ENCODE results near the gene NOP9. TPM values are rescaled to one million over a fixed set of nuclear protein-coding genes. Genes with fewer than 3 reads are reported as not detected.

The NOP9 gene
- total RNA-seq, 1 donor from 2014 or later, result 14.8 TPM

DNA sequence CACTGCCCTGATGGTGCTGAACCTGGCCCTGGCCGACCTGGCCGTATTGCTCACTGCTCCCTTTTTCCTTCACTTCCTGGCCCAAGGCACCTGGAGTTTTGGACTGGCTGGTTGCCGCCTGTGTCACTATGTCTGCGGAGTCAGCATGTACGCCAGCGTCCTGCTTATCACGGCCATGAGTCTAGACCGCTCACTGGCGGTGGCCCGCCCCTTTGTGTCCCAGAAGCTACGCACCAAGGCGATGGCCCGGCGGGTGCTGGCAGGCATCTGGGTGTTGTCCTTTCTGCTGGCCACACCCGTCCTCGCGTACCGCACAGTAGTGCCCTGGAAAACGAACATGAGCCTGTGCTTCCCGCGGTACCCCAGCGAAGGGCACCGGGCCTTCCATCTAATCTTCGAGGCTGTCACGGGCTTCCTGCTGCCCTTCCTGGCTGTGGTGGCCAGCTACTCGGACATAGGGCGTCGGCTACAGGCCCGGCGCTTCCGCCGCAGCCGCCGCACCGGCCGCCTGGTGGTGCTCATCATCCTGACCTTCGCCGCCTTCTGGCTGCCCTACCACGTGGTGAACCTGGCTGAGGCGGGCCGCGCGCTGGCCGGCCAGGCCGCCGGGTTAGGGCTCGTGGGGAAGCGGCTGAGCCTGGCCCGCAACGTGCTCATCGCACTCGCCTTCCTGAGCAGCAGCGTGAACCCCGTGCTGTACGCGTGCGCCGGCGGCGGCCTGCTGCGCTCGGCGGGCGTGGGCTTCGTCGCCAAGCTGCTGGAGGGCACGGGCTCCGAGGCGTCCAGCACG, 16.4 kb downstream of the NOP9 start:
- no peaks in the 10 kb centered on the region for H3K9me3 ChIP-seq (ENCODE audit: low read depth)
- Mint-ChIP-seq H3K27me3 (ENCODE audit: insufficient read depth, low read depth) (peaks cover 5% of the 10 kb centered on the region), H3K27ac (no peak overlapping the region), H3K4me1 (no peaks in the 10 kb centered on the region), H3K9me3 (no peaks in the 10 kb centered on the region), H3K36me3 (no peaks in the 10 kb centered on the region), H3K4me3 (no peak overlapping the region)
- no peak overlapping the region for H3K27ac ChIP-seq
- no peaks in the 10 kb centered on the region for H4K20me1 ChIP-seq (ENCODE audit: low read depth)
- DNase-seq (ENCODE audit: low spot score), result no peak
- no peaks in the 10 kb centered on the region for H3K36me3 ChIP-seq
- H2AFZ ChIP-seq (replicated peaks), result no peak overlapping the region
- TF ChIP-seq EZH2 (IDR thresholded peaks at IDR 0.05), result no peak
- no peaks in the 10 kb centered on the region for H3K79me2 ChIP-seq (ENCODE audit: low read depth)
- no peak overlapping the region for H3K4me2 ChIP-seq
- H3K4me3 ChIP-seq, result no peak overlapping the region
- H3F3A ChIP-seq (ENCODE audit: low read depth), result no peaks in the 10 kb centered on the region
- H3K4me1 ChIP-seq, result no peaks in the 10 kb centered on the region
- peaks cover 38% of the 10 kb centered on the region for H3K27me3 ChIP-seq
- no peak overlapping the region for H3K9ac ChIP-seq

DNA sequence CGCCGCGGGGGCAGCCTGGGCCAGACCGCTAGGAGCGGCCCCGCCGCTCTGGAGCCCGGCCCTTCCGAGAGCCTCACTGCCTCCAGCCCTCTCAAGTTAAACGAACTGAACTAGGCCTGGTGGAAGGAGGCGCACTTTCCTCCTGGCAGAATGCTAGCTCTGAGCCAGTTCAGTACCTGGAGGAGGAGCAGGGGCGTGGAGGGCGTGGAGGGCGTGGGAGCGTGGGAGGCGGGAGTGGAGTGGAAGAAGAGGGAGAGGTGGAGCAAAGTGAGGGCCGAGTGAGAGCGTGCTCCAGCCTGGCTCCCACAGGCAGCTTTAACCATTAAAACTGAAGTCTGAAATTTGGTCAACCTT, 16.9 kb downstream of the NOP9 start:
- H3K36me3 ChIP-seq, result no peaks in the 10 kb centered on the region
- no peaks in the 10 kb centered on the region for H4K20me1 ChIP-seq (ENCODE audit: low read depth)
- H3K79me2 ChIP-seq (ENCODE audit: low read depth), result no peaks in the 10 kb centered on the region
- H3K4me1 ChIP-seq, result no peaks in the 10 kb centered on the region
- no peak overlapping the region for H3K9ac ChIP-seq
- H3K4me3 ChIP-seq, result no peak overlapping the region
- Mint-ChIP-seq H3K27me3 (ENCODE audit: insufficient read depth, low read depth) (peaks cover 5% of the 10 kb centered on the region), H3K4me3 (no peak overlapping the region), H3K9me3 (no peaks in the 10 kb centered on the region), H3K4me1 (no peaks in the 10 kb centered on the region), H3K36me3 (no peaks in the 10 kb centered on the region), H3K27ac (no peak overlapping the region)
- H2AFZ ChIP-seq (replicated peaks), result no peak overlapping the region
- TF ChIP-seq EZH2 (IDR thresholded peaks at IDR 0.05) (no peak), CTCF (IDR thresholded peaks at IDR 0.05) (no peak), EZH2phosphoT487 (IDR thresholded peaks at IDR 0.05) (no peak)
- no peak for DNase-seq (ENCODE audit: low spot score)
- H3F3A ChIP-seq (ENCODE audit: low read depth), result no peaks in the 10 kb centered on the region
- no peak overlapping the region for H3K27ac ChIP-seq
- no peaks in the 10 kb centered on the region for H3K9me3 ChIP-seq (ENCODE audit: low read depth)
- peaks cover 38% of the 10 kb centered on the region for H3K27me3 ChIP-seq
- no peak overlapping the region for H3K4me2 ChIP-seq

- Mint-ChIP-seq H3K27me3 (ENCODE audit: insufficient read depth, low read depth) (peaks cover 5% of the 10 kb centered on the region), H3K9me3 (no peaks in the 10 kb centered on the region), H3K27ac (no peak overlapping the region), H3K4me1 (no peaks in the 10 kb centered on the region), H3K4me3 (no peak overlapping the region), H3K36me3 (no peaks in the 10 kb centered on the region)
- Histone ChIP-seq H3K4me3 (no peak overlapping the region), H3K27ac (no peak overlapping the region), H3K4me1 (no peaks in the 10 kb centered on the region), H3K36me3 (no peaks in the 10 kb centered on the region), H3K79me2 (ENCODE audit: low read depth) (no peaks in the 10 kb centered on the region), H3F3A (ENCODE audit: low read depth) (no peaks in the 10 kb centered on the region), H2AFZ (replicated peaks) (no peak overlapping the region), H3K9ac (no peak overlapping the region), H3K4me2 (no peak overlapping the region), H4K20me1 (ENCODE audit: low read depth) (no peaks in the 10 kb centered on the region), H3K27me3 (peaks cover 38% of the 10 kb centered on the region), H3K9me3 (ENCODE audit: low read depth) (no peaks in the 10 kb centered on the region)
- TF ChIP-seq CTCF (IDR thresholded peaks at IDR 0.05) (no peak), EZH2 (IDR thresholded peaks at IDR 0.05) (no peak), EZH2phosphoT487 (IDR thresholded peaks at IDR 0.05) (no peak)
- DNase-seq (ENCODE audit: low spot score), result no peak
Measured at GRCh38 chr14:24317141-24317928, 17.7 kb downstream of the NOP9 start.
